GM23248 (cell line): ENCODE results near the gene ZNF286A.

ENCODE experiments used
- EZH2 ChIP-seq: fragments of 200-600 bp; sonication (generic); IDR thresholded peaks from 2 replicates; pipeline ENCODE4 v1.6.1; 2018; ENCODE audit warnings: antibody characterized with exemption, mild to moderate bottlenecking; ENCODE audit not compliant: insufficient read depth, poor library complexity, severe bottlenecking
- EZH2phosphoT487 ChIP-seq: fragments of 200-600 bp; sonication (generic); IDR thresholded peaks from 2 replicates; pipeline ENCODE4 v1.6.1; 2018; ENCODE audit warnings: antibody characterized with exemption, moderate library complexity, mild to moderate bottlenecking, low read depth; ENCODE audit not compliant: insufficient read depth

GRCh38 chr17:15657868-15658267 lies 41.7 kb upstream of the ZNF286A start:
- TF ChIP-seq EZH2 (no peak), EZH2phosphoT487 (no peak)
